ENCODE data around the gene DCHS1. TPM values are rescaled to one million over a fixed set of nuclear protein-coding genes. Genes with fewer than 3 reads are reported as not detected.
A peak's percentile ranks its signal among the peaks of the same experiment; 100 is the strongest.

The DCHS1 gene
- total and polyA plus RNA-seq, 10 of the 15 experiments (the other 5 are each of a cell fraction or from before 2014, with no cell fraction given), result 0.02 to 0.64 (median 0.18) TPM; not detected in 1

- TF ChIP-seq ZNF592 (IDR thresholded peaks at IDR 0.05) (no peak), NR2C2 (IDR thresholded peaks at IDR 0.05; ENCODE audit: borderline replicate concordance, control insufficient read depth, insufficient read length, low read depth) (no peak), SP1 (IDR thresholded peaks at IDR 0.05; ENCODE audit: low read depth, low read length) (peak; percentile 53), NFYA (IDR thresholded peaks at IDR 0.05; ENCODE audit: borderline replicate concordance, low read depth, low read length) (no peak), CHD2 (IDR thresholded peaks at IDR 0.05; ENCODE audit: borderline replicate concordance, low read depth, low read length) (peak; percentile 78), ZBTB4 (CRISPR knock-in tag; IDR thresholded peaks at IDR 0.05) (no peak), WRNIP1 (IDR thresholded peaks at IDR 0.05; ENCODE audit: borderline replicate concordance, low read depth, low read length) (no peak), EP300 (IDR thresholded peaks at IDR 0.05; ENCODE audit: borderline replicate concordance in 1 of 2, control insufficient read depth in 1 of 2, low read depth in 2 of 2, low read length in 2 of 2) (no peak), CREB1 (IDR thresholded peaks at IDR 0.05; ENCODE audit: low read depth) (peak; percentile 94), CBFB (IDR thresholded peaks at IDR 0.05; ENCODE audit: low read depth) (peak; percentile 57; the same call in 1 of the 2 replicates), MTA2 (IDR thresholded peaks at IDR 0.05; ENCODE audit: low read depth) (peak; percentile 38; the same call in 1 of the 2 replicates), SMAD1 (IDR thresholded peaks at IDR 0.05; ENCODE audit: low read depth, partially characterized antibody) (peak; percentile 89), SREBF2 (IDR thresholded peaks at IDR 0.05; ENCODE audit: low read length) (no peak), ZNF622 (IDR thresholded peaks at IDR 0.05) (no peak), ZZZ3 (IDR thresholded peaks at IDR 0.05; ENCODE audit: control insufficient read depth, insufficient read length, low read depth) (no peak), SRF (IDR thresholded peaks at IDR 0.05; ENCODE audit: low read depth in 2 of 2, low read length in 2 of 2) (0 out of 4 replicates have a peak, but pooled peaks of 1 of the 2 experiments have one; percentile 73), POLR2AphosphoS2 (IDR thresholded peaks at IDR 0.05; ENCODE audit: low read depth, low read length) (peak; percentile 95), PRDM15 (CRISPR knock-in tag; IDR thresholded peaks at IDR 0.05) (no peak)
Measured at GRCh38 chr11:6612213-6613041, 43.2 kb downstream of the DCHS1 start, which contains the start of gene TAF10 (continued).

All from GM12878 (cell line).